HCEC 1CT (cell line): ENCODE measurements around the gene HAUS8.
"Not testable (repeated sequence)": the region's sequence is repeated elsewhere in the genome, so short reads cannot be mapped to it uniquely, and the experiment has no call there.

Source experiments
- DNase-seq: peaks from one replicate; pipeline ENCODE4 v3.0.0-alpha.2; 2017

HAUS8 gene

GRCh38 chr19:17031741-17032140 lies 43.5 kb downstream of the HAUS8 start:
- no peak for DNase-seq

DNA sequence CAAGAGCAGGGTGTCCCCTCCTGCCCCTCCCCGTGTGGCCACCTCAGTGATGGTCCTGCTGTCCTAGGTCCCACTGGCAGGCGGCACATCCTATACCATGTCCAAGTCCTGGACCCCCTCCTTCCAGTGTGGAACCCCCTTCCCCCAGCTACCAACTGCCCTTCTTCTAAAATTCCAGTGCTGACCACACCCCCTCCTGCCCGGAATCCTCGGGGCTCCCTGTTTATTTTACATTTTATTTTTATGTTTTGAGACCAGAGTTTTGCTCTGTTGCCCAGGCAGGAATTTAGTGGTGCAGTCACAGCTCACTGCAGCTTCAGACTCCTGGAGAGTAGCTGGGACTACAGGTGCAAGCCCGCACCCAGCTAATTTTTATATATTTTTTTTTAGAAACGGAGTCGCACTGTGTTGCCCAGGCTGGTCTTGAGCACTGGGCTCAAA lies 47.7 kb downstream of the HAUS8 start:
- no peak for DNase-seq

- DNase-seq: no peak
These were observed 48.3 kb downstream of the HAUS8 start, which contains the start of gene CPAMD8 for GRCh38 chr19:17026706-17027534. TSS of gene CPAMD8 (minus strand) at chr19:17026810. CDS start at chr19:17026642, 168 bp downstream.

GRCh38 chr19:17025991-17026658 lies 49.1 kb downstream of the HAUS8 start:
- DNase-seq: no peak

DNA sequence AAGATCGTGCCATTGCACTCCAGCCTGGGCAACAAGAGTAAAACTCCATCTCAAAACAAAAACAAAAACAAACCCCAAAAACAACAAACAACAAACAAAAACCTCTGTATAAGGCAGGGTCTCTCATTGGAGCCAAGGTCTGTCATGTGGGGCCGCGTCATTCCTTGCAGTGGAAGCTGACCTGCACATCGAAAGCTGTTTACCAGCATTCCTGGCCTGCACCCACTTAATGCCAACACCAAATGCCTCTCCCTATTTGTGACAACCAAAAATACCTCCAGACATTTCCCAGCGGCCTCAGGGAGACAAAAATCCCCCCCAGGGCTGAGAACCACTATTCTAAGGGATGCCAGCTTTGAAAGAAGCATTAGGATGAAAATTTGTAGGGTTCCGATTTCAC lies 49.9 kb downstream of the HAUS8 start:
- DNase-seq: no peak

- DNase-seq: not testable (repeated sequence)
These were observed 50.3 kb downstream of the HAUS8 start for GRCh38 chr19:17024941-17025340.

DNA sequence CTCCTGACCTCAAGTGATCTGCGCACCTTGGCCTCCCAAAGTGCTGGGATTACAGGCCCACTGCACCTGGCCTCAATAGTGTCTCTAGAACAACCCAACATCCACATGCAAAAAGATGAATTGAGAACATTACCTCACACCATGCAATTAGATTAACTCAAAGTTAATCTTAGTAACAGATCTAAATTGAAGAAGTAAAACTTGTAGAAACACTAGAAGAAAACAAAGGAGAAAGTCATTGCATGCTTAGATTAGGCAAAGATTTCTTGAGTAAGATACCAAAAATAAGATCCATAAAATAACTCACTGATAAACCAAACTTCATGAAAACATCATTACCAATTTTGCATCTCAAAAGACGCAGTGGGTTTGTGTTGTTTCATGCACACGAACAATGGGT lies 51.4 kb downstream of the HAUS8 start:
- DNase-seq: no peak

- no peak for DNase-seq
These were observed 52.5 kb downstream of the HAUS8 start for GRCh38 chr19:17022738-17023137.

DNA sequence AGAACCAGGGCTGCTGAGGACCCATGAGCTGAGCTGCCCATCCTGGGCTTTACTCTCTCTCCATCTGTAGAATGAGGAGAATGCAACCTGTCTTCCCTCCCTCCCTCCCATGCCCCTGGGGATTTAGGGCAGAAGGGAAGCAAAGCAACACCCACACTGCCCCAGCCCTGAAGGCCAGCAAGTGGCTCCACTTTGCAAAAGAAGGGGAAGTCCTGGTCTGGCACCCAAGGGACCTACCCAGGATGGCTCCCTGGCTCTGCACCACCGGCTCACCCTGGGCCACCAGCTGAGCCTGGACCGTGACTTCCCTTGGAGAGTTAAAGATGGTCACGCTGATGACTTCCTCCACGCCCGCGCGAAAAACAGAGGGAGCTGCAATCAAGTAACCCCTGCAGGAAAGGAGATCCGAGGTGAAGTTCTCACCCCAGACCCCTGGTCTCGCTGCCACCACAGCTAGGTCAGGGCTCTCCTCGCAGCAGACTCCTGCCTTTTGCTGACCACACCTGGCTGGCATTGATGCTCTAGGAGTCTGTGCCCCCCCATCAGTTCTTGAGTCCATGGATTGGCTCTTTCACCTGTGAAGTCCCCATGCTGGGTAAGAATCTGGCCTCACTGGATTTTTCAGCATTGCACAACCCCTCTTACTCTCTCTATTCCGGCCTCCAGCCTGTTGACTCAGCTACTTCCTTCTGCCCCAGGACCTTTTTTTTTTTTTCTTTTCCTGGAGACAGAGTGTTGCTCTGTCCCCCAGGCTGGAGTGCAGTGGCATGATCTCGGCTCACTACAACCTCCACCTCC lies 53.3 kb downstream of the HAUS8 start:
- DNase-seq: peak; percentile 59

DNA sequence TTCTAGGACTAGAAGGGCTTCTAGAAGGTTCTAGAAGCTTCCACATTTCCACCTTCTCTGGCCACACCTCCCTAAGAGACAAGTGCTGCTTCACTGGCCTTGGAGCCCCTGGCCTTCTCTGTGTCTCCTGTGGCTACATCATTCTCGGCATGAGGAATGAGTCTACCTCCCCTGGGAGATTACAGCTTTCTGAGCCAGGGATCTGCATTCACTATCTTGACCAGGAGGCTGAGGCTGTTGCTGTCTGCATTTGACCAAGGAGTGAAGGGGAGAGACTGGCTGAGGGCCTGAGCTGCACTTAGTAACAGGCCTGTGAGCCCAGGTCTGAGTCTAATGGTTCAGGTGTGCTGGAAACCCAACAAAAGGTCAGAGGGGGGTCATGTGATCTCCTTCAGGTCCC lies 53.9 kb downstream of the HAUS8 start:
- no peak for DNase-seq

- DNase-seq: no peak
These were observed 54.4 kb downstream of the HAUS8 start for GRCh38 chr19:17020823-17021222.

- DNase-seq: no peak
These were observed 54.9 kb downstream of the HAUS8 start for GRCh38 chr19:17020385-17020784.

GRCh38 chr19:17014212-17014861 lies 60.9 kb downstream of the HAUS8 start:
- not testable (repeated sequence) for DNase-seq

- DNase-seq: no peak
These were observed 63.8 kb downstream of the HAUS8 start for GRCh38 chr19:17011485-17011884.

- DNase-seq: no peak
These were observed 68.7 kb downstream of the HAUS8 start for GRCh38 chr19:17006579-17006978.

DNA sequence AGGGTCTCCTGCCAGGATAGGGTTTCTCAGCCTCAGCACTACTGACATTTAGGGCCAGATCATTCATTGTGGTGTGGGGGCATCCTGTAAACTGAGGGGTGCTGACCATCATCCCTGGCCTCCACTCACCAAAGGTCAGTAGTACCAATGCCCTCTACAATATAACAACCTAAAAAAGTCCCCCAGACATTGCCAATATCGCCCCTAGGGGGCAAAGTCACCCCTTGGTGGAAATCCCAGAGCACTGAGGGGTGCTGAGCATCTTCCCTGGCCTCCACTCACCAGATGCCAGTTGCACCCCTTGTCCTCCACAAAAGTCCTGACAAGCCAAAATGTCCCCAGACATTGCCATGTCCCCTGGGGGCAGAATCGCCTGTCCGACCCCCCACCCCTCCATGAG lies 70.3 kb downstream of the HAUS8 start:
- DNase-seq: no peak

- no peak for DNase-seq
These were observed 70.9 kb downstream of the HAUS8 start for GRCh38 chr19:17004386-17004785.

DNA sequence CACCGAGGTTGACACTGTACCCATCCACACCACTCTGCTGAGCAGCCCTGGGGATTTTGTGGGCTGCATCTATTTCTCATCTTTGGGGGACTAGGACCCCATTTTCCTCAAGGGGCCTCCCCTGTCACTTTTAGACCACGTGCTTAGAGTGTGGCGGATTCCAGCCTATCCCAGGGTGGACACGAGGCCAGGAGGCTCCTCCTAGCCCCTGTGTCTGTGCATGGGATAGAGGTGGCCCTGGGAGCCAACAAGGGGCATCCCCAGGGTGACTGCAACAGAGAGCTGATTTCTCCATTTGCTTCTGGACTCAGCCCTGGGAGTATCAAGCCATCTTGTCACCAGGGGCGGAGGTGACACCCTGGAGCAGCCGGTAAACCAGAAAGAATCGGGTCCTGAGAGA lies 72.8 kb downstream of the HAUS8 start:
- DNase-seq: no peak

GRCh38 chr19:17001603-17002183 lies 73.6 kb downstream of the HAUS8 start:
- no peak for DNase-seq
